ENCODE results near the gene SNX33. TPM values are rescaled to one million over a fixed set of nuclear protein-coding genes. Genes with fewer than 3 reads are reported as not detected.

Gene SNX33
- total RNA-seq, 2 experiments from 2014 or later: 0.09 to 0.38 TPM

GRCh38 chr15:75675579-75676404 lies 28.1 kb downstream of the SNX33 start:
- DNase-seq (ENCODE audit: low spot score): no peak
- no peaks in the 10 kb centered on the region for H4K20me1 ChIP-seq (ENCODE audit: insufficient read depth, low read length)
- BruUV-seq (replicated peaks): no TSS peak
- H3K36me3 ChIP-seq (ENCODE audit: insufficient read depth, low read length): no peaks in the 10 kb centered on the region
- H3K4me2 ChIP-seq (ENCODE audit: low read length): no peak overlapping the region
- TF ChIP-seq, protein P1, sequence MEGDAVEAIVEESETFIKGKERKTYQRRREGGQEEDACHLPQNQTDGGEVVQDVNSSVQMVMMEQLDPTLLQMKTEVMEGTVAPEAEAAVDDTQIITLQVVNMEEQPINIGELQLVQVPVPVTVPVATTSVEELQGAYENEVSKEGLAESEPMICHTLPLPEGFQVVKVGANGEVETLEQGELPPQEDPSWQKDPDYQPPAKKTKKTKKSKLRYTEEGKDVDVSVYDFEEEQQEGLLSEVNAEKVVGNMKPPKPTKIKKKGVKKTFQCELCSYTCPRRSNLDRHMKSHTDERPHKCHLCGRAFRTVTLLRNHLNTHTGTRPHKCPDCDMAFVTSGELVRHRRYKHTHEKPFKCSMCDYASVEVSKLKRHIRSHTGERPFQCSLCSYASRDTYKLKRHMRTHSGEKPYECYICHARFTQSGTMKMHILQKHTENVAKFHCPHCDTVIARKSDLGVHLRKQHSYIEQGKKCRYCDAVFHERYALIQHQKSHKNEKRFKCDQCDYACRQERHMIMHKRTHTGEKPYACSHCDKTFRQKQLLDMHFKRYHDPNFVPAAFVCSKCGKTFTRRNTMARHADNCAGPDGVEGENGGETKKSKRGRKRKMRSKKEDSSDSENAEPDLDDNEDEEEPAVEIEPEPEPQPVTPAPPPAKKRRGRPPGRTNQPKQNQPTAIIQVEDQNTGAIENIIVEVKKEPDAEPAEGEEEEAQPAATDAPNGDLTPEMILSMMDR (conservative IDR thresholded peaks at IDR 0.05; ENCODE audit: low read length): no peak
- no peak for TF ChIP-seq EZH2phosphoT487 (IDR thresholded peaks at IDR 0.05; ENCODE audit: borderline replicate concordance, low read depth, low read length)
- H3K79me2 ChIP-seq (ENCODE audit: insufficient read depth, low read depth, low read length): no peaks in the 10 kb centered on the region
- H3K9me3 ChIP-seq (ENCODE audit: low read length): no peaks in the 10 kb centered on the region
- intact Hi-C loops (cut with micrococcal nuclease; ENCODE audit: unreplicated experiment): no loop called here
- H2AFZ ChIP-seq (ENCODE audit: low read length): no peak overlapping the region
- H3K4me1 ChIP-seq (ENCODE audit: insufficient read depth, low read length, poor library complexity, severe bottlenecking): no peaks in the 10 kb centered on the region
- ChIA-PET POLR2A (interaction anchor here (0.5 kb wide), 1 partner anchor 225 kb away, joined by 3 read pairs; no protein-coding TSS in a partner anchor), CTCF (ENCODE audit: unreplicated experiment) (no interaction called here)
- no peak overlapping the region for H3K27ac ChIP-seq (ENCODE audit: low read depth, low read length, poor library complexity, severe bottlenecking)
- no peaks in the 10 kb centered on the region for H3K9me2 ChIP-seq (ENCODE audit: insufficient read depth, low read length)
- H3K4me3 ChIP-seq (ENCODE audit: low read depth, low read length, poor library complexity, severe bottlenecking): no peak overlapping the region

GRCh38 chr15:75676688-75677464 lies 29.2 kb downstream of the SNX33 start:
- Histone ChIP-seq H3K4me1 (ENCODE audit: insufficient read depth, low read length, poor library complexity, severe bottlenecking) (no peaks in the 10 kb centered on the region), H3K9me3 (ENCODE audit: low read length) (no peaks in the 10 kb centered on the region), H4K20me1 (ENCODE audit: insufficient read depth, low read length) (no peaks in the 10 kb centered on the region), H3K4me3 (ENCODE audit: low read depth, low read length, poor library complexity, severe bottlenecking) (no peak overlapping the region), H3K79me2 (ENCODE audit: insufficient read depth, low read depth, low read length) (no peaks in the 10 kb centered on the region), H3K36me3 (ENCODE audit: insufficient read depth, low read length) (no peaks in the 10 kb centered on the region), H2AFZ (ENCODE audit: low read length) (no peak overlapping the region), H3K4me2 (ENCODE audit: low read length) (no peak overlapping the region), H3K27ac (ENCODE audit: low read depth, low read length, poor library complexity, severe bottlenecking) (no peak overlapping the region), H3K9me2 (ENCODE audit: insufficient read depth, low read length) (no peaks in the 10 kb centered on the region)
- TF ChIP-seq, protein P1 (conservative IDR thresholded peaks at IDR 0.05; ENCODE audit: low read length): no peak
- no peak for TF ChIP-seq EZH2phosphoT487 (IDR thresholded peaks at IDR 0.05; ENCODE audit: borderline replicate concordance, low read depth, low read length)
- ChIA-PET CTCF (ENCODE audit: unreplicated experiment) (no interaction called here), POLR2A (no interaction called here)
- no peak for DNase-seq (ENCODE audit: low spot score)
- no TSS peak for BruUV-seq (replicated peaks)
- intact Hi-C loops (cut with micrococcal nuclease; ENCODE audit: unreplicated experiment): no loop called here

Measured in OCI-LY7 (cell line).